HepG2 (cell line): ENCODE results near the gene KMT2D. TPM values are rescaled to one million over a fixed set of nuclear protein-coding genes. Genes with fewer than 3 reads are reported as not detected.

Experiments used
- AFF4 ChIP-seq: sonication (generic); formaldehyde crosslinking; IDR thresholded peaks from 2 replicates; pipeline ENCODE4 v1.4.0; 2020; ENCODE audit warnings: missing genetic modification reagents
- ATM ChIP-seq: fragments of 450-650 bp; IDR thresholded peaks from 2 replicates; pipeline ENCODE4 v1.7.1; 2017; ENCODE audit warnings: mild to moderate bottlenecking, borderline replicate concordance
- CBX5 ChIP-seq: sonication (generic); formaldehyde crosslinking; IDR thresholded peaks from 2 replicates; pipeline ENCODE4 v1.4.0; 2020; ENCODE audit warnings: missing genetic modification reagents, borderline replicate concordance
- CEBPG ChIP-seq: IDR thresholded peaks from 2 replicates; pipeline ENCODE4 v1.6.1; 2016
- FOXK1 ChIP-seq: sonication (generic); formaldehyde crosslinking; IDR thresholded peaks from 2 replicates; pipeline ENCODE4 v1.4.0; 2020; ENCODE audit warnings: low read depth, missing genetic modification reagents, borderline replicate concordance
- KDM5B ChIP-seq: sonication (generic); formaldehyde crosslinking; IDR thresholded peaks from 2 replicates; pipeline ENCODE4 v1.4.0; 2020; ENCODE audit warnings: missing genetic modification reagents, mild to moderate bottlenecking, borderline replicate concordance
- KIAA2018 ChIP-seq: sonication (generic); formaldehyde crosslinking; IDR thresholded peaks from 2 replicates; pipeline ENCODE4 v1.5.0; 2020; ENCODE audit warnings: mild to moderate bottlenecking, missing genetic modification reagents, borderline replicate concordance
- NFKBIZ ChIP-seq: IDR thresholded peaks from 2 replicates; pipeline ENCODE4 v1.6.1; 2018; ENCODE audit warnings: missing genetic modification reagents, missing compliant biosample characterization
- PITX1 ChIP-seq: sonication (generic); formaldehyde crosslinking; IDR thresholded peaks from 2 replicates; pipeline ENCODE4 v1.5.1; 2020; ENCODE audit warnings: mild to moderate bottlenecking, missing genetic modification reagents
- RBFOX2 ChIP-seq: fragments of 200-400 bp; formaldehyde crosslinking; IDR thresholded peaks from 2 replicates; pipeline ENCODE4 v1.6.1; 2017; ENCODE audit warnings: low read depth, mild to moderate bottlenecking, low read length
- REXO4 ChIP-seq: sonication (generic); formaldehyde crosslinking; IDR thresholded peaks from 2 replicates; pipeline ENCODE4 v1.8.0; 2022; ENCODE audit warnings: missing genetic modification reagents, mild to moderate bottlenecking, borderline replicate concordance
- SRSF4 ChIP-seq: fragments of 200-400 bp; formaldehyde crosslinking; IDR thresholded peaks from one replicate; pipeline ENCODE4 v1.6.1; 2018; ENCODE audit warnings: mild to moderate bottlenecking, low read depth, low read length, moderate library complexity; ENCODE audit not compliant: poor library complexity, severe bottlenecking
- TERF1 ChIP-seq: sonication (generic); formaldehyde crosslinking; IDR thresholded peaks from 2 replicates; pipeline ENCODE4 v1.8.0; 2022; ENCODE audit warnings: mild to moderate bottlenecking, missing genetic modification reagents, moderate library complexity
- ZBTB42 ChIP-seq: sonication (generic); formaldehyde crosslinking; IDR thresholded peaks from 2 replicates; pipeline ENCODE4 v1.5.0; 2020; ENCODE audit warnings: mild to moderate bottlenecking, missing genetic modification reagents
- ZNF34 ChIP-seq: sonication (generic); formaldehyde crosslinking; IDR thresholded peaks from 2 replicates; pipeline ENCODE4 v1.4.0; 2020; ENCODE audit warnings: mild to moderate bottlenecking, missing genetic modification reagents, borderline replicate concordance
- ZNF792 ChIP-seq: IDR thresholded peaks from 2 replicates; pipeline ENCODE4 v1.6.1; 2016
- polyA plus RNA-seq, 8 experiments: library from polyadenylated mRNA; depleted of rRNA in 3 of 8; stranded (reverse) in 7 of 8; unstranded in 1 of 8; fragments of >200 nt; fragmentation: Illumina TruSeq in 4 of 8; extraction: Trizol in 4 of 8; gene quantifications; 2 replicates each; pipeline versions ENCODE4 v1.2.1 to v1.2.3, GENCODE V29; 2011 to 2016; ENCODE audit warnings: low read depth in 4 of 8, missing spikeins in 1 of 8, mixed read lengths in 1 of 8; ENCODE audit not compliant: insufficient read depth in 1 of 8
- total RNA-seq, 5 experiments: library from RNA; depleted of rRNA; stranded (reverse); fragments of >200 nt; fragmentation: Illumina TruSeq; extraction: Trizol; gene quantifications; 2 replicates each; pipeline ENCODE4 v1.2.3, GENCODE V29; 2016; ENCODE audit warnings: low read depth in 1 of 5

The KMT2D gene
- total and polyA plus RNA-seq, 2 of the 13 experiments (the other 11 are each of a cell fraction or from before 2014, with no cell fraction given), result 8.1 to 10.4 TPM

- TF ChIP-seq PITX1 (no peak), CBX5 (CRISPR knock-in tag) (no peak; the same call in 1 of the 2 replicates), ZNF792 (no peak), ZBTB42 (CRISPR knock-in tag) (no peak), NFKBIZ (CRISPR knock-in tag) (no peak), ZNF34 (no peak; the same call in 1 of the 2 replicates), ATM (no peak), REXO4 (CRISPR knock-in tag) (no peak), KDM5B (CRISPR knock-in tag) (peak; percentile 91), AFF4 (CRISPR knock-in tag) (no peak), RBFOX2 (peak; percentile 96), SRSF4 (peak; percentile 62), TERF1 (no peak), FOXK1 (CRISPR knock-in tag) (peak; percentile 54; the same call in 1 of the 2 replicates), KIAA2018 (no peak), CEBPG (CRISPR knock-in tag) (0 out of 2 replicates have a peak, but pooled peaks have one; percentile 35)
Observed at GRCh38 chr12:49018261-49019119, 42.1 kb downstream of the KMT2D start, which contains the start of gene PRKAG1 (continued).
